ENCODE measurements around the gene DGCR2. TPM values are rescaled to one million over a fixed set of nuclear protein-coding genes. Genes with fewer than 3 reads are reported as not detected.
"Not testable (repeated sequence)": the region's sequence is repeated elsewhere in the genome, so short reads cannot be mapped to it uniquely, and the experiment has no call there.

DGCR2 gene
- total and polyA plus RNA-seq, 2 donors from 2014 or later = 37.5 to 67.7 TPM

- intact Hi-C loops (cut with DNase I) = no loop called here
- Histone ChIP-seq H3K4me1 (ENCODE audit: control insufficient read depth in 2 of 3, insufficient read depth in 2 of 3, low read depth in 1 of 3, low read length in 3 of 3) (no peaks in the 10 kb centered on the region), H3K9ac (ENCODE audit: low read length in 3 of 3) (no peak overlapping the region), H3K36me3 (ENCODE audit: control insufficient read depth in 2 of 3, insufficient read depth in 3 of 3, low read length in 3 of 3) (no peaks in the 10 kb centered on the region), H3K27ac (ENCODE audit: low read depth in 2 of 2, low read length in 2 of 2) (no peak overlapping the region), H3K4me3 (ENCODE audit: low read length in 3 of 3) (no peak overlapping the region), H3K27me3 (ENCODE audit: control insufficient read depth, insufficient read depth, low read length) (no peaks in the 10 kb centered on the region), H3K9me3 (ENCODE audit: control insufficient read depth in 2 of 3, insufficient read depth in 1 of 3, low read length in 3 of 3) (no peaks in the 10 kb centered on the region)
- DNase-seq (no peak), FAIRE-seq (no peak)
- no peak for TF ChIP-seq CTCF (IDR thresholded peaks at IDR 0.05; ENCODE audit: borderline replicate concordance, extremely low read depth, insufficient read depth)
Measured at GRCh38 chr22:18991138-18991432, 131.1 kb downstream of the DGCR2 start.

- FAIRE-seq (no peak), DNase-seq (no peak)
- Histone ChIP-seq H3K4me3 (ENCODE audit: low read length in 3 of 3) (no peak overlapping the region), H3K9me3 (ENCODE audit: control insufficient read depth in 2 of 3, insufficient read depth in 1 of 3, low read length in 3 of 3) (no peaks in the 10 kb centered on the region), H3K27me3 (ENCODE audit: control insufficient read depth, insufficient read depth, low read length) (no peaks in the 10 kb centered on the region), H3K36me3 (ENCODE audit: control insufficient read depth in 2 of 3, insufficient read depth in 3 of 3, low read length in 3 of 3) (no peaks in the 10 kb centered on the region), H3K27ac (ENCODE audit: low read depth in 2 of 2, low read length in 2 of 2) (no peak overlapping the region), H3K4me1 (ENCODE audit: control insufficient read depth in 2 of 3, insufficient read depth in 2 of 3, low read depth in 1 of 3, low read length in 3 of 3) (no peaks in the 10 kb centered on the region), H3K9ac (ENCODE audit: low read length in 3 of 3) (no peak overlapping the region)
- intact Hi-C loops (cut with DNase I) = no loop called here
- no peak for TF ChIP-seq CTCF (IDR thresholded peaks at IDR 0.05; ENCODE audit: borderline replicate concordance, extremely low read depth, insufficient read depth)
Measured at GRCh38 chr22:18990355-18991137, 131.7 kb downstream of the DGCR2 start.

- Histone ChIP-seq H3K27ac (ENCODE audit: low read depth in 2 of 2, low read length in 2 of 2) (no peak overlapping the region), H3K27me3 (ENCODE audit: control insufficient read depth, insufficient read depth, low read length) (no peaks in the 10 kb centered on the region), H3K9me3 (ENCODE audit: control insufficient read depth in 2 of 3, insufficient read depth in 1 of 3, low read length in 3 of 3) (no peaks in the 10 kb centered on the region), H3K4me3 (ENCODE audit: low read length in 3 of 3) (no peak overlapping the region), H3K4me1 (ENCODE audit: control insufficient read depth in 2 of 3, insufficient read depth in 2 of 3, low read depth in 1 of 3, low read length in 3 of 3) (no peaks in the 10 kb centered on the region), H3K36me3 (ENCODE audit: control insufficient read depth in 2 of 3, insufficient read depth in 3 of 3, low read length in 3 of 3) (no peaks in the 10 kb centered on the region), H3K9ac (ENCODE audit: low read length in 3 of 3) (no peak overlapping the region)
- no peak for TF ChIP-seq CTCF (IDR thresholded peaks at IDR 0.05; ENCODE audit: borderline replicate concordance, extremely low read depth, insufficient read depth)
- intact Hi-C loops (cut with DNase I) = no loop called here
- FAIRE-seq (no peak), DNase-seq (no peak)
Measured at GRCh38 chr22:18988958-18989357, 133.3 kb downstream of the DGCR2 start.

GRCh38 chr22:18987765-18988164, 134.4 kb downstream of the DGCR2 start:
- FAIRE-seq = no peak
- peak in 1 of 5 donors; percentile 17 for DNase-seq
- TF ChIP-seq CTCF (IDR thresholded peaks at IDR 0.05; ENCODE audit: borderline replicate concordance, extremely low read depth, insufficient read depth) = no peak
- Histone ChIP-seq H3K9ac (ENCODE audit: low read length in 3 of 3) (no peak overlapping the region), H3K4me3 (ENCODE audit: low read length in 3 of 3) (no peak overlapping the region), H3K36me3 (ENCODE audit: control insufficient read depth in 2 of 3, insufficient read depth in 3 of 3, low read length in 3 of 3) (no peaks in the 10 kb centered on the region), H3K27me3 (ENCODE audit: control insufficient read depth, insufficient read depth, low read length) (no peaks in the 10 kb centered on the region), H3K9me3 (ENCODE audit: control insufficient read depth in 2 of 3, insufficient read depth in 1 of 3, low read length in 3 of 3) (no peaks in the 10 kb centered on the region), H3K27ac (ENCODE audit: low read depth in 2 of 2, low read length in 2 of 2) (no peak overlapping the region), H3K4me1 (ENCODE audit: control insufficient read depth in 2 of 3, insufficient read depth in 2 of 3, low read depth in 1 of 3, low read length in 3 of 3) (no peaks in the 10 kb centered on the region)
- intact Hi-C loops (cut with DNase I) = no loop called here

GRCh38 chr22:18987114-18987513, 135.1 kb downstream of the DGCR2 start:
- FAIRE-seq; H3K4me1 ChIP-seq (ENCODE audit: control insufficient read depth in 2 of 3, insufficient read depth in 2 of 3, low read depth in 1 of 3, low read length in 3 of 3); H3K4me3 ChIP-seq (ENCODE audit: low read length in 3 of 3); intact Hi-C loops (cut with DNase I); H3K9me3 ChIP-seq (ENCODE audit: control insufficient read depth in 2 of 3, insufficient read depth in 1 of 3, low read length in 3 of 3); H3K27ac ChIP-seq (ENCODE audit: low read depth in 2 of 2, low read length in 2 of 2); H3K27me3 ChIP-seq (ENCODE audit: control insufficient read depth, insufficient read depth, low read length); H3K36me3 ChIP-seq (ENCODE audit: control insufficient read depth in 2 of 3, insufficient read depth in 3 of 3, low read length in 3 of 3); DNase-seq; H3K9ac ChIP-seq (ENCODE audit: low read length in 3 of 3): not testable (repeated sequence)

All from kidney (tissue), 14 donors.